ENCODE data around the gene LEKR1.

- TF ChIP-seq CEBPG (CRISPR knock-in tag; IDR thresholded peaks at IDR 0.05) = no peak
- TF ChIP-seq KDM5A (IDR thresholded peaks at IDR 0.05; ENCODE audit: borderline replicate concordance, low read length) = no peak
- TF ChIP-seq CREB1 (IDR thresholded peaks at IDR 0.05) = no peak
- TF ChIP-seq CREB1 (CRISPR knock-in tag; IDR thresholded peaks at IDR 0.05) = no peak
- TF ChIP-seq AFF4 (CRISPR knock-in tag; IDR thresholded peaks at IDR 0.05) = no peak
- TF ChIP-seq USF2 (IDR thresholded peaks at IDR 0.05; ENCODE audit: low read depth, low read length) = no peak
- TF ChIP-seq USF2 (CRISPR knock-in tag; IDR thresholded peaks at IDR 0.05; ENCODE audit: borderline replicate concordance) = no peak
- no peak for TF ChIP-seq CTCF (CRISPR knock-in tag; IDR thresholded peaks at IDR 0.05)
- TF ChIP-seq POLR2A (IDR thresholded peaks at IDR 0.05; ENCODE audit: insufficient read depth in 1 of 2, low read depth in 2 of 2, low read length in 2 of 2) = no peak
- TF ChIP-seq ERF (CRISPR knock-in tag; IDR thresholded peaks at IDR 0.05) = no peak
- TF ChIP-seq NCOA2 (CRISPR knock-in tag; IDR thresholded peaks at IDR 0.05) = no peak
- no peak for TF ChIP-seq FOXK1 (CRISPR knock-in tag; IDR thresholded peaks at IDR 0.05; ENCODE audit: borderline replicate concordance, low read depth)
Measured at GRCh38 chr3:156834962-156835535, 8.9 kb downstream of the LEKR1 start.
